SK-N-MC (cell line): ENCODE data around the gene CRABP2.

Source experiments
- FOXP2 ChIP-seq: optimal IDR thresholded peaks from 2 replicates; pipeline ENCODE3; 2011; ENCODE audit warnings: mild to moderate bottlenecking, moderate library complexity; ENCODE audit not compliant: insufficient read depth; ENCODE audit errors: extremely low read length, control extremely low read depth
- POLR2AphosphoS5 ChIP-seq: IDR thresholded peaks from 2 replicates; pipeline ENCODE4 v1.6.1; 2012; ENCODE audit warnings: mild to moderate bottlenecking, low read depth, low read length, borderline replicate concordance

DNA sequence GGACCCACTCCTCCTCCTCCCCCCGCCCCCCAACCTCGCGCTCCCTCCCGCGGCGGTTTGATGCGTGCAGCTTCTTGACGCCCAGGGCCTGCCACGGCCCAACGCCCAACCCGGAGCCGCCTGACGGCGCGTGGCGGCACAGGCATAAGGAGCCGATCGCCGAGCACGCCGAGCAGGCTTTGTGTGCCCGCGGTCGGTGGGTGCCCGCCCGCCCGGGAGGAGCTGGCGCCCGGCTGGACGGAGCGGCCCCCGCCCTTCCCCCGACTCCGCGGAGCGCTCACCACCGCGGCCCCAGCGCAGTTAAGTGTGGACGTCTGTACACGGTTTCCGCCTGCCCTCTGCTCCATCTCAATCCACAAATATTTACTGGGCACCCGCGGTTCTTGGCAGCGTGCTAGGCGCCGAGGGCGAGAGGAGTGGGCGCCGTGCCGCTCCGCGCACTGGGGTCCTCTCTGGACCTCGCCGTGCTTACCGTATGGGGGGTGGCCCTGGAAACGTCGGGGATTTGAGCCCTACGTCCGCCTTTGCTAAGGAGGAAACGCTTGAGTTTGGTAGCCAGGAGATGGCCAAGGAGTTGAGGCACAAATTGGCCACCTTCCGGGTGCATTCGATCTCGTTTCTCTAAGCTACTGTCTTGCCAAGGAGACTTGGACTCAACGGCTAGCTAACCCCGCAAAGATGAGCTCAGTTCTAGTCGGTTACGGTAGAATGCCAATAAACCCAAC is 46.5 kb upstream of the CRABP2 start:
- peak; percentile 40; the same call in 1 of the 2 replicates for TF ChIP-seq POLR2AphosphoS5
- no peak for TF ChIP-seq FOXP2
